Activated CD4-positive, alpha-beta T cell treated with anti-CD3 and anti-CD28 coated beads, Interleukin-2, Interleukin-4, amounts not matched to agents 100 ng/mL and 50 ng/mL, durations not matched to agents 16 hours and 8 hours (primary cell): Measurements from ENCODE around the gene NAA38.
"Not testable (repeated sequence)": the region's sequence is repeated elsewhere in the genome, so short reads cannot be mapped to it uniquely, and the experiment has no call there.

Experiments
- DNase-seq: peaks from one replicate; pipeline ENCODE4 v3.0.0-alpha.2; 2020; ENCODE audit warnings: low spot score

NAA38 gene

DNA sequence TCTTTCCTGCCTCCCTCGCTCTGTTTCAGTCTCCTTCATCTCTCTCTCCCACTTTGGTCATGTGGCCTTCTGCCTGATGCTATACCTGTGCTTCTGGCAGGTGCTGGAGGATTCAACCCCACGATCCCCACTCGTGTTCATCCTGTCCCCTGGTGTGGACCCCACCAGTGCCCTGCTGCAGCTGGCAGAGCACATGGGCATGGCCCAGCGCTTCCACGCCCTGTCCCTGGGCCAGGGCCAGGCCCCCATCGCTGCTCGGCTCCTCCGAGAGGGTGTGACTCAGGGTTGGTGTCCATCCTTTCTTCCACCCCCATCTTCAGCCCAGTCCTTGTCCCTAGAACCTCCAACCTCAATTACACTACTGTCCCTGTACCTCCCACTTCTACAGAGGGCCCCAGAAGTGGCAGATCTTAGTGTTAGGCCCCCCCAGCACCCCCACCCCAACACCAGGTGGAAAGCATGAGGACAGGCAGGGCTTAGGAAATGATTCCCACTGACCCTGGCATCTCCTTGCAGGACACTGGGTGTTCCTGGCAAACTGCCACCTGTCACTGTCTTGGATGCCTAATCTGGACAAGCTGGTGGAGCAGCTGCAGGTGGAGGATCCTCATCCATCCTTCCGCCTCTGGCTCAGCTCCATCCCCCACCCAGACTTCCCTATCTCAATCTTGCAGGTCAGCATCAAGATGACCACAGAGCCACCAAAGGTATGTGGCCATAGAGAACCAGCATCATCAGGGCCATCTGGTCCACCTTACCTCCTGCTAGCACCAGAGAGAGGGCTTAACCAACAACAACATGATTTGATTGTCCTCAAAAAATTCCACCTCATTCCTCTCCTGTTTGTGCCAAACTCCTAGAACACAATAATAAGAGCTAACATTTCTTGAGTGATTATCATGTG lies 33.1 kb downstream of the NAA38 start:
- DNase-seq, result no peak

DNA sequence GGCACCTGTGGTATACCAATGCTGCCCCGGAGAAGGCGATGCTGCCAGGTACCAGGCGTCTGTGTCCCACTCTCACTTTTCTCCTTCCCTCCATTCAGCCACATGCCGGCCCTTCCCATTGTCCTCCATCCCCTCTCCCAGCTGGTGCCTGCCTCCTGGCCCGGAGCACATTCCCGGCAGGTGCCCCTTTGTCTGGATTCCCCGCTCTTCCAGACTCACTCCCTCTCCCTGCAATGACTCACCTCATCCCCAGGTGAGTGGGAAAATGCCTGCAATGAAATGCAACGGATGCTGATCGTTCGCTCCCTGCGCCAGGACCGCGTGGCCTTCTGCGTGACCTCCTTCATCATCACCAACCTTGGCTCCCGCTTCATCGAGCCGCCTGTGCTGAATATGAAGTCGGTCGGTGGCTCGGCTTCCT lies 33.8 kb downstream of the NAA38 start:
- no peak for DNase-seq

DNA sequence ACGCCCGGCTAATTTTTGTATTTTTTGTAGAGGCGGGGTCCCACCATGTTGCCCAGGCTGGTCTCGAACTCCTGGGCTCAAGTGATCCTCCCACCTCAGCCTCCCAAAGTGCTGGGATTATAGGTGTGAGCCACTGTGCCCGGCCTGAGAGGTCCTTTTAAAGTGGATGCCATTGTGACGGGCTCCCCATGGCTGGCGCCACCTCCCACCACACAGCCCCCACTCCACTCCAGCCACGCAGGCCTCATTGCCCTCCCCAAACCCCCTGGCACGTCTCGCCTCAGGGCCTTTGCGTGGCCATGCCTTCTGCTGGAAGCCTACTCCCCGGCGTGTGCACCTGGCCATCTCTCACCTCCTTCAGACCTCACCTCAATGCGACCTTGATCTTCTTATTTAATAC lies 35.2 kb downstream of the NAA38 start:
- no peak for DNase-seq

DNA sequence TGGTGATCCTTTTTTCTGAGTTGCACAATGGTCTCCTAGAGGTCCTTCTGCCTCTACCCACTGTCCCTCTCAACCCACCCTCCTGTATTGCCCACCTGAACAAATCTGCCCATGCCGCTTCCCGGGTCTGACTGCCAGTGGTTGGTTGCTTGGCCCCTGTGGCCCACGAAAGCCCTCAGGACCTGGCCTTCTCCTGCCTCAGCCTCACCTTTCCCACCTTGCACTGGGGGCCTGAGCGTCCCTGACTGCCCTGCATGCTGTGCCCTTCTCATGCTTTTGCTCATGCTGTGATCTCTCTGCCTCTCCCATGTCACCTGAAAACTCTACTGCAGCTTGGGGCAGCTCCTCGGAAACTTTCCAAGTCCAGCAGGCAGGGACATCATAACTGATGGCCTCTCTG lies 37.1 kb downstream of the NAA38 start:
- no peak for DNase-seq

DNA sequence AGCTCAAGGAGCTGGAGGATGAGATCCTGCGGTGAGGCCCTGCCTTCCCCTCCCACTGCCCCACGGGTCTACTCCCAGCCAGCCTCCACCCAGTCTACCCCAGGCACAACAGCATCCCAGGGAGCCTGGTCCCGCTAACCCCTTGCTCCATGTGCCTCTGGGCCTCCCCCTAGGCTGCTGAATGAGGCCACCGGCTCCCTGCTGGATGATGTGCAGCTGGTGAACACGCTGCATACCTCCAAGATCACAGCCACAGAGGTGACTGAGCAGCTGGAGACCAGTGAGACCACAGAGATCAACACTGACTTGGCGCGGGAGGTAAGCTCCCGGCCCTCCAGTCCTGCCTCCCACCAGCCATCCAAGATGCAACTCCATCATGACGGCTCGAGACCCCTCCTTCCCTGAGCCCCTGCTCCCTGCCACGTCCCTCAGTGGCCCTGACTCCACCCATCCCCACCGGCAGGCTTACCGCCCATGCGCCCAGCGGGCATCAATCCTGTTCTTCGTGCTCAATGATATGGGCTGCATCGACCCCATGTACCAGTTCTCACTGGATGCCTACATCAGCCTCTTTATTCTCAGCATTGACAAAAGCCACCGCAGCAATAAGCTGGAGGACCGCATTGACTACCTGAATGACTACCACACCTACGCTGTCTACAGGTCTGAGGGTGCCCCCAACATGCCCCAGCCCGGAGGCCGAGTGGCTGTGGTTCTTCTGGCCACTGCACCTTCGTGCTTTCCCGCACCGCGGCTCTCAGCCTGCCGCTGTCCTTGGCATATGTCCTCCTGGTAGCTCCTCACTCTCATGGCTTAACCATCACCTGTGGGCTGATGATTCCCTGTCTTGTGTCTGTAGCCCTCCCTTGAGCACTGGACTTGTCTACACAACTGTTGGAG lies 38.4 kb downstream of the NAA38 start:
- DNase-seq, result no peak

DNA sequence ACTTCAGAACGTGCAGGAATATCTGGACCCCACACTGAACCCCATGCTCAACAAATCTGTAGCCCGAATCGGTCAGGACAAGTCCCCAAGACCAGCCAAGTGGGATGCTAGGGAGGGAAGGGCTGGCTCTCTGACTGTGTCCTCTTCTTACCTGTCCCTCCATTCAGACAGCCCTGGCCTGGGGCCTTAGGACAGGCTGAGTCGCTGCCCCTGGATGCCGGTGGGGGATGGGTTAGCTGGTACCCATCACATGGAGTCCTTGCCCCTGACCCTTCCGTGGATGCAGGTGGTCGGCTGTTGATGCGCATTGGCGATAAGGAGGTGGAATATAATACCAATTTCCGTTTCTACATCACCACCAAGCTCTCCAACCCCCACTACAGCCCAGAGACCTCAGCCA lies 39.3 kb downstream of the NAA38 start:
- no peak for DNase-seq

DNA sequence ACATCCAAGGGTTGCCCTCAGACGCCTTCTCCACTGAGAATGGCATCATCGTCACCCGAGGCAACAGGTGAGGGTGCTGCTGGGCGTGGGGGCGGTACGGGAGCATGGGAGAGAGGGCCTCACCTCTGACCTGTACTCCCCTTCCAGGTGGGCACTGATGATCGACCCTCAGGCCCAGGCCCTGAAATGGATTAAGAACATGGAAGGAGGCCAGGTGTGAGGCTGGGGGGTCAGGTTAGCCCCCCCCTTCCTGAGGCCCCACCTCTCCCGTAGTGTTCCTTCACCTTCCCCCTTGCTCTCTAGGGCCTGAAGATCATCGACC lies 39.8 kb downstream of the NAA38 start:
- DNase-seq, result no peak

DNA sequence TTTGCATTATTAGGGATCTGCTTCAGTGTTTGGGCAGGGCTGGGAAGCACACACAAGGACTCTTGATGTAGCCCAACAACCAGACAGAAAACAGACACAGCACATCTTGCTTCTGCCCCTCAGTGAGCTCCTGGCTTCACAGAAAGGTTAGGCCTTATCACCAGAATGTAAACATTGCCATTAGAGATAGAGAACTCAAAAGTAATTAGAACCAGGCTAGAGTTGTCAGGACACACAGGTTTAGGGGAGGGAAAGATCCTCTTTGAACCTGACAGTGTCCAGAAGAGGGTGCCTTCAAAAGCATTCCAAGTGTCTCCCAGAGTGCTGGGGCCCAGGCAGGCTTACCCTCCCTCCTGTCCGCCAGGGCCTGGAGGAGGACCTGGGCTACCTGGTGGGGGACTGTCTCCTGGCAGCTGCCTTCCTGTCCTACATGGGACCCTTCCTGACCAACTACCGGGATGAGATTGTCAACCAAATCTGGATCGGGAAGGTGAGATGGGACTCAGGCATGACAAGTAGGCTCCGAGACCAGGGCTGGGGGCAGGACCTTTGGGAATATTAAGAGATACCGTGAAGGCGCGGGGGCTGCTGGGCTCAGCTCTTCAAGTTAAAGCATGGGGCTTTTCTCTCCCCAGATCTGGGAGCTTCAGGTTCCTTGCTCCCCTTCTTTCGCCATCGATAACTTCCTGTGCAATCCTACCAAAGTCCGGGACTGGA lies 40.3 kb downstream of the NAA38 start:
- DNase-seq, result no peak

DNA sequence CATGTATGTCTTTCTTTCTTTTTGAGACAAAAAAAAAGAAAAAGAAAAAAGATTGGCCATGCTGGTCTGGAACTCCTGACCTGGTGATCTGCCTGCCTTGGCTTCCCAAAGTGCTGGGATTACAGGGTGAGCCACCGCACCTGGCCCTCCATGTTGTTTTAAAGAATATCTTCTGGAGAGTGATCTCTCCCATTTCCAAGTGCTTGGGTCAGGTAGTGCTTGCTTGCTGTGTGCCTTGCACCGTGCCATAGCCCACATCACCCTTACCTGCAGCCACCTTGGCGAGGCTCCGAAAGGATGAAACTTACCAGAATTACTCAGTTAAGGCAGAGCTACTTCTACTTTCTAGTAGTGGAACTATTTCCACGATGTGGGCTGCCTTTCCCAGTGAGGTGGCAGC lies 42.4 kb downstream of the NAA38 start:
- no peak for DNase-seq

DNA sequence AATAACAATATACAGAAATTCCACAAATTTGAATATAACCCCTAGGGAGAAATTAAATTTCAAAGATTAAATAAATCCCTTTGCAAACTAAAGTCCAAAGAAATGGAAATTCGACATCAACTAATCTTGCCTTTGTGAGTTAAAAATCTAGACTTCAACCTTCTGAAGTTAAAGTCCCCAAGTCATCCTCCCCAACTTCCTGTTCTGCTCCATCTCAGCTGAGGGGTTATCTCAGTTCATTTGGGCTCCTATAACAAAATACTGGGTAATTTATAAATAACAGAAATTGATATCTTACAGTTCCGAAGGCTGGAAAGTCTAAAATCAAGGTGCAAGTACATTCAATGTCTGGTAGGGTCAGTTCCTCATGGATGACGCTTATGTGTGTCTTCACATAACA lies 46.1 kb downstream of the NAA38 start:
- DNase-seq, result no peak

DNA sequence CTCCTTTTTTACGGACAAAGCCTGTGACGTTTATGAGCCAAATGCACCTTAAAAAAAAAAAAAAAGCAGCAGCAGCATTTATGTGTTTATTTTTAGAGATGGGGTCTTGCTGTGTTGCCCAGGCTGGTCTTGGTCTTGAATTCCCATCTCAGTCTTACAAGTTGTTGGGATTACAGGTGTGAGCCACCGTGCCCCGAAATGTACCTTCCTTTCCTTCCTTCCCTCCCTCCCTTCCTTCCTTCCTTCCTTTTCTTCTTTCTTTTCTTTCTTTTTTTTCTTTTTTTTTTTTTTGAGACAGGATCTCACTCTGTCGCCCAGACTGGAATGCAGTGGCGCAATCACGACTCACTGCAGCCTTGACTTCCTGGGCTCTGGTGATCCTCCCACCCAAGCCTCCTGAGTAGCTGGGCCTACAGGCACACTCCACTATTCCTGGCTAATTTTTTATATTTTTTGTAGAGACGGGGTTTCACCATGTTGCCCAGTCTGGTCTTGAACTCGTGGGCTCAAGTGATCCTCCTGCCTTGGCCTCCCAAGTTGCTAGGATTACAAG lies 47.5 kb downstream of the NAA38 start:
- DNase-seq, result not testable (repeated sequence)

DNA sequence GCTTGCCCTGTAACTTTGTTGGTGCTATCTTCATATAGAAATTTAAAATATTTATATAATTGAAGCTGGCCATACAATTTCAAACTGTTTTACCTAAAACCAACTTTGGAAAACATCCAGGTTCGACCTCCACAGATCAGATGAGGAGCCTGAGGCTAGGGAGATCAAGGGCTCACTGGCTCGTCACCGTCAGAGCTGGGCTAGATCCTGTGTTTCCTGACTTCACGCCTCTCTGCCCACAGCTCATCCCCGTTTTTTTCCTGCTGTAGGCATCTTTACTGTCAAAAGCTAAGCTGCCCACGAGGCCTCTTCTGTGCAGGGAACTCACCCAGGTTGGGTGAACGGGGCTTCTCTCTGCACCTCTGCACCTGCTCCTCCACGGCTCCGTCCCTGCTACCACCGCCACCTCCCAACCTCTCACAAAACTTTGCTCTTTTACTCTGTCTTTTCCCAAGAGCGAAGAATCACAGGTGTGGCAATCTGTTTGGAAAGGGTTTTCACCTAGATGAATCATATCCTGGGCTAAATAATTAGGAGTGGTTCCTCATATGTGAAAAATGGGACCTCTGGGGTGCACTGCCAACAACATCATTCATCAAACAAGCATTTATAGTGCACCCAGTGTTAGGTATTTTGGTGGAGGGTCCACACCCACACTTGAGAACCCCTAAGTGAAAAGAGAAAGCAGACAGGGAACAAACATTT lies 48.1 kb downstream of the NAA38 start:
- DNase-seq, result no peak

DNA sequence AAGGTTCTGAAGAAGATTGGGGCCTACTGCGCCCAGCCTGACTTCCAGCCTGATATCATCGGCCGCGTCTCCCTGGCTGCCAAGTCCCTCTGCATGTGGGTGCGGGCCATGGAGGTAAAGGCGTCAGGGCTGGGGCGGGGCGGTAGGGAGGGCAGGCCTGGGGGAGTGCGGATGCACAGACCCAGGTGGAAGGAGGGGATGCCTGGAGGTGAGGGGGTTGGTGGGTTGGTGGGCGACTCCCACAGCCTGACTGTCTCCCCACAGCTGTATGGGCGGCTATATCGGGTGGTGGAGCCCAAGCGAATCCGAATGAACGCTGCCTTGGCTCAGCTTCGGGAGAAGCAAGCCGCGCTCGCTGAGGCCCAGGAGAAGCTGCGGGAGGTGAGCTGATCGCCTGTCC lies 50.2 kb downstream of the NAA38 start:
- DNase-seq, result no peak
